ENCODE data around the gene EFNB2. TPM values are rescaled to one million over a fixed set of nuclear protein-coding genes. Genes with fewer than 3 reads are reported as not detected.

Gene EFNB2
- total RNA-seq, 2 donors from 2014 or later, result 15.5 to 17.4 TPM

GRCh38 chr13:106491928-106492587 lies 43.4 kb downstream of the EFNB2 start:
- Histone ChIP-seq H3K4me1 (peaks cover 0 to 13% of the 10 kb centered on the region in 2 donors), H3K36me3 (peaks cover 12% of the 10 kb centered on the region), H3K9me3 (no peaks in the 10 kb centered on the region), H3K27me3 (no peaks in the 10 kb centered on the region), H3K27ac (peak overlapping the region in 1 of 2 donors; percentile 34), H3K4me3 (no peak overlapping the region)
- TF ChIP-seq CTCF (IDR thresholded peaks at IDR 0.05), result no peak
- no peak for DNase-seq (ENCODE audit: low spot score)

DNA sequence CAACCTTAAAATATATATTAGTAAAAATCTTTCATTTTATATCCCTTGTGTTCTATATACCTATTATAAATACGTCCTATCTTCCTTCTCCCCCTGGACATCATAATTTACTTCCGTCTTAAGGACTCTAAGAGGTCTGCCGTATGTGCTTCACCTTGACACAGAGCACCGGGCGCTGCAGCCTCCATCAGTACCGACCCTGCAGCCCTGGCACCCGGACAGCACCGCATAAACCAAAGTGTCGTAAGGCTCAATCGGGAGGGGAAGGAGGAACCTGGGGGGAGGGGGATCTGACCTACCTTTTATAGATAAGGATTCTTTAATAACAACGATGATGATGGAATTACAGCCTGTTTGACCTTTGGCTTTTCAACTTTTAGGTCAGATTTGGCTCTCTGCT lies 44.0 kb downstream of the EFNB2 start:
- H3K27ac ChIP-seq, result peak overlapping the region in 1 of 2 donors; percentile 34
- H3K36me3 ChIP-seq, result peaks cover 12% of the 10 kb centered on the region
- H3K27me3 ChIP-seq, result no peaks in the 10 kb centered on the region
- H3K4me1 ChIP-seq, result peaks cover 0 to 13% of the 10 kb centered on the region in 2 donors
- H3K4me3 ChIP-seq, result no peak overlapping the region
- no peak for DNase-seq (ENCODE audit: low spot score)
- no peaks in the 10 kb centered on the region for H3K9me3 ChIP-seq
- TF ChIP-seq CTCF (IDR thresholded peaks at IDR 0.05), result no peak

DNA sequence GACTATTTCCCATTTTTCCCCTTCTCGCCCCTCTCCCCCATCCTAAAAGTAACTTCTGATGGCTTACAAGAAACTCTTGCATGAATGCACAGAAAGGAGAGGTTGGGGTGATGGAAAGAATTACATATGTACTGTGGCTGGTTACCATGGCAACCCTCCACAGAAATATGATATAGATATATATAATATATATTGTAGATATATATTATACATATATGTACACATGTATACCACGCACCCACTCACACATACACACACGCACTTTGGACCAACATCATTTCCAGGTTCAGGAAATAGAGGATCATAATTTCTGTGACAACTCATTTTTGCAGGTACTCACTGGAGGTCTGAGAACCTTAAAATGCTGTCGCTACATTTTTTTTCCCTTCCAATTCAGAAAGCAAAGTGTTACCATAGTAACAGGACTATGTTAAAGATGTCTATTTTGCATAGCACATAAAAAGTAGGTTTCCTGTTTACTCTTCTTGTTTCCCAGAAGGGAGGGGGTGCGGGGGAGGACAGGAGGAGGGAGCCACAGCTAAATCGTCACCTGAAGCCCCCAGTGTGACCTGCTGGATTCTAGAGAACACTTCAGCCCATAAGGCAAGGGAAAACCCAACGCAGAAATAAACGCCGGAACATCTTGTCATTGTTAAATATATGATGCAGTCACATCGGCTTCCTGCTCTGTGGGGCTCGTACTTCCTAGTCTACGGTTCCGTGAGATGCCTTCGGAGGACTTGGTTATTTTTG lies 44.7 kb downstream of the EFNB2 start:
- Histone ChIP-seq H3K27me3 (no peaks in the 10 kb centered on the region), H3K4me1 (peaks cover 0 to 13% of the 10 kb centered on the region in 2 donors), H3K27ac (no peak overlapping the region), H3K36me3 (peaks cover 12% of the 10 kb centered on the region), H3K9me3 (no peaks in the 10 kb centered on the region), H3K4me3 (no peak overlapping the region)
- TF ChIP-seq CTCF (IDR thresholded peaks at IDR 0.05), result no peak
- no peak for DNase-seq (ENCODE audit: low spot score)

- H3K36me3 ChIP-seq, result peaks cover 12% of the 10 kb centered on the region
- no peaks in the 10 kb centered on the region for H3K27me3 ChIP-seq
- H3K27ac ChIP-seq, result no peak overlapping the region
- H3K9me3 ChIP-seq, result no peaks in the 10 kb centered on the region
- no peak for DNase-seq (ENCODE audit: low spot score)
- TF ChIP-seq CTCF (IDR thresholded peaks at IDR 0.05), result no peak
- H3K4me1 ChIP-seq, result peaks cover 0 to 19% of the 10 kb centered on the region in 2 donors
- no peak overlapping the region for H3K4me3 ChIP-seq
Observed at GRCh38 chr13:106489849-106490568, 45.5 kb downstream of the EFNB2 start.

DNA sequence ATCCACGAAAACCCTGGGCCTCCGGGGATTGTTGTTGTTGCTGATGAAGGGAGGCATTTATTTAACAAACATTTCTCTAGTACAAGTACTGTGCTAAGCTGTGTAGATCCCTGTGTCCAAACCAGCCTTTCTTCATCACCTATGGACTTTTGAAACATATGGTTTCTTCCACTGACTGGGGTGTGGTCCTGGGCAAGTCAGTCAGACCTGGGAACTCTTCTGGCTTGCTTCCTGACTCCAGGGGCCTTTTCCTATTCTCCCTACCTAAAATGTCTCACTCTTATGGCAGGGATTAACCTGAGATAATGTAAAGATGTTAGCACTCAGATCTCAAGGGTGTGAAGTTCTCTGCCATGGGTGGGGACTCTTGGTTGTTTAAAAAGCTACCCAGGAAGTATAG lies 46.8 kb downstream of the EFNB2 start:
- no peak for TF ChIP-seq CTCF (IDR thresholded peaks at IDR 0.05)
- H3K4me1 ChIP-seq, result peaks cover 0 to 29% of the 10 kb centered on the region in 2 donors
- DNase-seq (ENCODE audit: low spot score), result no peak
- no peaks in the 10 kb centered on the region for H3K27me3 ChIP-seq
- H3K9me3 ChIP-seq, result no peaks in the 10 kb centered on the region
- H3K27ac ChIP-seq, result no peak overlapping the region
- peaks cover 12% of the 10 kb centered on the region for H3K36me3 ChIP-seq
- H3K4me3 ChIP-seq, result no peak overlapping the region

All from right atrium auricular region (tissue), 2 donors.